WTC11 (cell line): ENCODE measurements around the gene FANCM.

Source experiments
- ESRRA ChIP-seq: sonication (generic); formaldehyde crosslinking; IDR thresholded peaks from 2 replicates; pipeline ENCODE4 v1.8.1; 2022; ENCODE audit warnings: mild to moderate bottlenecking, missing genetic modification reagents, borderline replicate concordance
- NFE2L1 ChIP-seq: sonication (generic); formaldehyde crosslinking; IDR thresholded peaks from 2 replicates; pipeline ENCODE4 v1.8.1; 2023; ENCODE audit warnings: missing genetic modification reagents
- NFYB ChIP-seq: sonication (generic); formaldehyde crosslinking; conservative IDR thresholded peaks from 2 replicates; pipeline ENCODE4 v1.8.0; 2022; ENCODE audit warnings: low read depth, missing genetic modification reagents
- ZNF423 ChIP-seq: fragments of 250-450 bp; sonication (Bioruptor Pico); IDR thresholded peaks from 2 replicates; pipeline ENCODE4 v2.1.2; 2022; ENCODE audit warnings: mild to moderate bottlenecking, moderate library complexity
- TF ChIP-seq, protein P1 (sequence below): fragments of 200-600 bp; IDR thresholded peaks from 2 replicates; pipeline ENCODE4 v1.8.0; 2022; ENCODE audit warnings: antibody characterized with exemption

DNA sequence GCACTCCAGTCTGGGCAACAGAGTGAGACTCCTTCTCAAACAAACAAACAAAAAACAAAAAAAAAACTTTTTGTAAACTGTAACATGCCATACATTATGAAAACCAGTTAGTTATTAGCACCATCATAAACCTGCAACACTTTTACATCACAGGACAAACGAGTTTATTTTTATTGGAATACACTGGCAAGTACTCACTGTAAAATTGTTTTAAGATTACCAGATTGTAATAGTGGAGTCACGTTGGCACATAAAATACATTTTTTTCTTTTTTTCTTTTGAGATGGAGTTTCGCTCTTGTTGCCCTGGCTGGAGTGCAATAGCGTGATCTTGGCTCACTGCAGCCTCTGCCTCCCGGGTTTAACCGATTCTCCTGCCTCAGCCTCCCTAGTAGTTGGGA is 17.1 kb upstream of the FANCM start:
- TF ChIP-seq NFYB (CRISPR knock-in tag) (no peak), ESRRA (no peak), NFE2L1 (no peak), ZNF423 (no peak)
- TF ChIP-seq, protein P1, sequence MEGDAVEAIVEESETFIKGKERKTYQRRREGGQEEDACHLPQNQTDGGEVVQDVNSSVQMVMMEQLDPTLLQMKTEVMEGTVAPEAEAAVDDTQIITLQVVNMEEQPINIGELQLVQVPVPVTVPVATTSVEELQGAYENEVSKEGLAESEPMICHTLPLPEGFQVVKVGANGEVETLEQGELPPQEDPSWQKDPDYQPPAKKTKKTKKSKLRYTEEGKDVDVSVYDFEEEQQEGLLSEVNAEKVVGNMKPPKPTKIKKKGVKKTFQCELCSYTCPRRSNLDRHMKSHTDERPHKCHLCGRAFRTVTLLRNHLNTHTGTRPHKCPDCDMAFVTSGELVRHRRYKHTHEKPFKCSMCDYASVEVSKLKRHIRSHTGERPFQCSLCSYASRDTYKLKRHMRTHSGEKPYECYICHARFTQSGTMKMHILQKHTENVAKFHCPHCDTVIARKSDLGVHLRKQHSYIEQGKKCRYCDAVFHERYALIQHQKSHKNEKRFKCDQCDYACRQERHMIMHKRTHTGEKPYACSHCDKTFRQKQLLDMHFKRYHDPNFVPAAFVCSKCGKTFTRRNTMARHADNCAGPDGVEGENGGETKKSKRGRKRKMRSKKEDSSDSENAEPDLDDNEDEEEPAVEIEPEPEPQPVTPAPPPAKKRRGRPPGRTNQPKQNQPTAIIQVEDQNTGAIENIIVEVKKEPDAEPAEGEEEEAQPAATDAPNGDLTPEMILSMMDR: no peak
